Ureter (tissue), 1 donor: ENCODE results near the gene DNAJC17. TPM values are rescaled to one million over a fixed set of nuclear protein-coding genes. Genes with fewer than 3 reads are reported as not detected.

Experiments
- DNase-seq: peaks from one replicate; pipeline ENCODE4 v3.0.0-alpha.2; 2020; ENCODE audit warnings: low spot score
- total RNA-seq: library from RNA; stranded (reverse); gene quantifications from one replicate; pipeline ENCODE4 v1.2.4, GENCODE V29; 2023
- donor health status: DM: yes; HTN: yes; CAD: no.

DNAJC17 gene
- total RNA-seq, 1 donor from 2014 or later = 51.3 TPM

GRCh38 chr15:40790718-40791117 is 16.6 kb downstream of the DNAJC17 start:
- no peak for DNase-seq

GRCh38 chr15:40789999-40790398 is 17.3 kb downstream of the DNAJC17 start:
- DNase-seq = no peak

GRCh38 chr15:40789119-40789518 is 18.2 kb downstream of the DNAJC17 start:
- DNase-seq = no peak

- DNase-seq = no peak
Observed at GRCh38 chr15:40787991-40788390, 19.3 kb downstream of the DNAJC17 start.

GRCh38 chr15:40787344-40787841 is 19.9 kb downstream of the DNAJC17 start:
- DNase-seq = peak; percentile 85

- DNase-seq = no peak
Observed at GRCh38 chr15:40785814-40786213, 21.5 kb downstream of the DNAJC17 start.

- DNase-seq = no peak
Observed at GRCh38 chr15:40785164-40785563, 22.1 kb downstream of the DNAJC17 start.

GRCh38 chr15:40782609-40783227 is 24.6 kb downstream of the DNAJC17 start:
- peak; percentile 78 for DNase-seq

GRCh38 chr15:40776537-40777141 is 30.6 kb downstream of the DNAJC17 start:
- peak; percentile 74 for DNase-seq

- DNase-seq = no peak
Observed at GRCh38 chr15:40775740-40776536, 31.3 kb downstream of the DNAJC17 start.

GRCh38 chr15:40775007-40775406 is 32.3 kb downstream of the DNAJC17 start:
- no peak for DNase-seq

- DNase-seq = no peak
Observed at GRCh38 chr15:40773902-40774301, 33.4 kb downstream of the DNAJC17 start.

- no peak for DNase-seq
Observed at GRCh38 chr15:40773496-40773895, 33.8 kb downstream of the DNAJC17 start.

GRCh38 chr15:40772014-40772413 is 35.3 kb downstream of the DNAJC17 start:
- no peak for DNase-seq

- no peak for DNase-seq
Observed at GRCh38 chr15:40771242-40771641, 36.0 kb downstream of the DNAJC17 start.

- no peak for DNase-seq
Observed at GRCh38 chr15:40770147-40770721, 37.0 kb downstream of the DNAJC17 start.

- peak; percentile 88 for DNase-seq
Observed at GRCh38 chr15:40769274-40770146, 37.8 kb downstream of the DNAJC17 start, which contains the start of gene C15orf62. Gene C15orf62, plus strand, starts transcription at chr15:40769980. Its CDS starts 516 bp downstream, at chr15:40770496.

- DNase-seq = no peak
Observed at GRCh38 chr15:40768521-40769273, 38.6 kb downstream of the DNAJC17 start.

- DNase-seq = no peak
Observed at GRCh38 chr15:40767838-40768500, 39.3 kb downstream of the DNAJC17 start.
